K562 (cell line): Measurements from ENCODE around the gene VDAC2. TPM values are rescaled to one million over a fixed set of nuclear protein-coding genes. Genes with fewer than 3 reads are reported as not detected.

Experiments used
- E2F8 ChIP-seq: fragments of 450-650 bp; IDR thresholded peaks from 2 replicates; pipeline ENCODE4 v1.7.1; 2018; ENCODE audit warnings: mild to moderate bottlenecking, low read depth; ENCODE audit not compliant: partially characterized antibody
- ESRRA ChIP-seq: fragments of 450-650 bp; IDR thresholded peaks from 2 replicates; pipeline ENCODE4 v1.6.1; 2014; ENCODE audit warnings: low read depth, mild to moderate bottlenecking, moderate library complexity, borderline replicate concordance
- FOS ChIP-seq: IDR thresholded peaks from 3 replicates; pipeline ENCODE4 v1.6.1; 2011; ENCODE audit not compliant: insufficient read length; ENCODE audit errors: extremely low read depth
- KAT2B ChIP-seq: IDR thresholded peaks from one replicate; pipeline ENCODE4 v1.6.1; 2012; ENCODE audit warnings: low read depth, mild to moderate bottlenecking, control low read depth, inconsistent platforms, low read length, moderate library complexity
- MED1 ChIP-seq: sonication (generic); formaldehyde crosslinking; IDR thresholded peaks from 2 replicates; pipeline ENCODE4 v1.8.1; 2023; ENCODE audit warnings: missing genetic modification reagents, borderline replicate concordance
- MNT ChIP-seq, 2 experiments: fragments of 450-650 bp; conservative IDR thresholded peaks; 2 replicates each; pipeline ENCODE4 v1.6.1; 2017; ENCODE audit warnings: mild to moderate bottlenecking in 2 of 2, moderate library complexity in 2 of 2
- PHF20 ChIP-seq: fragments of 450-650 bp; IDR thresholded peaks from 2 replicates; pipeline ENCODE4 v1.6.1; 2018; ENCODE audit not compliant: partially characterized antibody
- PHF21A ChIP-seq: fragments of 450-650 bp; IDR thresholded peaks from 2 replicates; pipeline ENCODE4 v1.6.1; 2017; ENCODE audit warnings: low read depth, borderline replicate concordance
- STAT5A ChIP-seq: IDR thresholded peaks from 2 replicates; pipeline ENCODE4 v1.6.1; 2012; ENCODE audit warnings: low read length, inconsistent platforms, borderline replicate concordance
- WHSC1 ChIP-seq: IDR thresholded peaks from one replicate; pipeline ENCODE4 v1.6.1; 2012; ENCODE audit warnings: low read length, control low read depth, inconsistent platforms
- ZNF146 ChIP-seq: IDR thresholded peaks from one replicate; pipeline ENCODE4 v1.6.1; 2018; ENCODE audit warnings: missing compliant biosample characterization; ENCODE audit not compliant: unreplicated experiment
- ZNF398 ChIP-seq: fragments of 250-450 bp; sonication (Bioruptor Pico); IDR thresholded peaks from 2 replicates; pipeline ENCODE4 v1.8.0; 2021; ENCODE audit warnings: moderate library complexity, mild to moderate bottlenecking, inconsistent platforms
- polyA plus RNA-seq, 8 experiments: library from polyadenylated mRNA; depleted of rRNA in 4 of 8; stranded (reverse) in 5 of 8; unstranded in 3 of 8; fragments of >200 nt; fragmentation: Nextera tagmentation in 2 of 8; fragmentation: Illumina TruSeq in 1 of 8; extraction: Ambion mirVana in 2 of 8; extraction: Trizol in 1 of 8; gene quantifications; 2 replicates each; pipeline versions ENCODE4 v1.2.1 to v1.2.3, GENCODE V29; 2011 to 2014; ENCODE audit warnings: inconsistent platforms in 1 of 8, missing spikeins in 1 of 8
- total RNA-seq, 7 experiments: library from RNA; depleted of rRNA in 6 of 7; stranded (reverse); fragments of >200 nt in 6 of 7; fragmentation: Illumina TruSeq in 2 of 7; extraction: Trizol in 2 of 7; gene quantifications; 2 replicates each; pipeline versions ENCODE4 v1.2.1 to v1.2.3, GENCODE V29; 2011 to 2021; ENCODE audit warnings: low replicate concordance in 1 of 7

The VDAC2 gene
- total and polyA plus RNA-seq, 9 of the 15 experiments (the other 6 are each of a cell fraction or from before 2014, with no cell fraction given): 139 to 450 (median 250) TPM

GRCh38 chr10:75191821-75192568 lies 18.6 kb upstream of the VDAC2 start (continued):
- peak in 1 of 2 experiments; percentile 82; a peak in 2 of 4 replicates for TF ChIP-seq MNT (conservative IDR thresholded peaks at IDR 0.05)
- no peak for TF ChIP-seq E2F8
- TF ChIP-seq ZNF398 (CRISPR knock-in tag): no peak
- TF ChIP-seq KAT2B: no peak
- peak; percentile 44; the same call in 1 of the 2 replicates for TF ChIP-seq PHF21A
- no peak for TF ChIP-seq MED1 (CRISPR knock-in tag)
- TF ChIP-seq ZNF146: no peak
- no peak for TF ChIP-seq WHSC1
- TF ChIP-seq FOS: peak; percentile 72
- TF ChIP-seq PHF20: no peak
- TF ChIP-seq ESRRA: peak; percentile 69
- peak; percentile 52; the same call in 1 of the 2 replicates for TF ChIP-seq STAT5A
